Trophoblast cell (in vitro differentiated cells and primary cell): Measurements from ENCODE around the gene KIFAP3.
A peak's percentile ranks its signal among the peaks of the same experiment; 100 is the strongest.

Experiments
- DNase-seq, 2 donors: peaks; one replicate each; pipeline ENCODE4 v3.0.0-alpha.2; 2016
- H2AFZ ChIP-seq: 2 replicates; pipeline ENCODE4 v1.6.1; 2013; ENCODE audit warnings: low read length, moderate library complexity, mild to moderate bottlenecking; ENCODE audit not compliant: insufficient read depth, poor library complexity
- H2AK5ac ChIP-seq: 2 replicates; pipeline ENCODE4 v1.6.1; 2013; ENCODE audit warnings: mild to moderate bottlenecking, low read length
- H2BK120ac ChIP-seq: 2 replicates; pipeline ENCODE4 v1.6.1; 2013; ENCODE audit warnings: low read length, mild to moderate bottlenecking, moderate library complexity; ENCODE audit not compliant: insufficient read depth, poor library complexity
- H2BK12ac ChIP-seq: 2 replicates; pipeline ENCODE4 v1.6.1; 2013; ENCODE audit warnings: mild to moderate bottlenecking, low read length, moderate library complexity
- H2BK5ac ChIP-seq: 2 replicates; pipeline ENCODE4 v1.6.1; 2013; ENCODE audit warnings: low read length, low read depth, moderate library complexity, mild to moderate bottlenecking; ENCODE audit not compliant: poor library complexity
- H3K14ac ChIP-seq: 2 replicates; pipeline ENCODE4 v1.6.1; 2013; ENCODE audit warnings: mild to moderate bottlenecking, low read length
- H3K18ac ChIP-seq: 2 replicates; pipeline ENCODE4 v1.6.1; 2013; ENCODE audit warnings: mild to moderate bottlenecking, low read length
- H3K23ac ChIP-seq: 2 replicates; pipeline ENCODE4 v1.6.1; 2013; ENCODE audit warnings: low read length
- H3K27ac ChIP-seq: 2 replicates; pipeline ENCODE4 v1.5.1; 2013; ENCODE audit warnings: low read depth, mild to moderate bottlenecking, inconsistent platforms, low read length, moderate library complexity
- H3K27me3 ChIP-seq: 2 replicates; pipeline ENCODE4 v1.6.1; 2013; ENCODE audit warnings: inconsistent platforms, mild to moderate bottlenecking, low read length, moderate library complexity; ENCODE audit not compliant: insufficient read depth
- H3K36me3 ChIP-seq, 2 experiments: 1 replicate in 1 of 2; 2 replicates in 1 of 2; pipeline ENCODE4 v1.6.1; 2013; ENCODE audit warnings: low read length in 2 of 2, mild to moderate bottlenecking in 2 of 2, moderate library complexity in 1 of 2; ENCODE audit not compliant: insufficient read depth in 2 of 2, control insufficient read depth in 1 of 2
- H3K4ac ChIP-seq: 2 replicates; pipeline ENCODE4 v1.6.1; 2013; ENCODE audit warnings: low read depth, mild to moderate bottlenecking, low read length, moderate library complexity
- H3K4me1 ChIP-seq, 2 experiments: 1 replicate in 1 of 2; 2 replicates in 1 of 2; pipeline ENCODE4 v1.6.1; 2013; ENCODE audit warnings: low read length in 2 of 2, mild to moderate bottlenecking in 2 of 2, moderate library complexity in 1 of 2; ENCODE audit not compliant: insufficient read depth in 2 of 2, control insufficient read depth in 1 of 2
- H3K4me2 ChIP-seq: 2 replicates; pipeline ENCODE4 v1.6.1; 2013; ENCODE audit warnings: inconsistent platforms, mild to moderate bottlenecking, low read length, moderate library complexity
- H3K4me3 ChIP-seq: 2 replicates; pipeline ENCODE4 v1.5.1; 2013; ENCODE audit warnings: mild to moderate bottlenecking, low read depth, low read length, inconsistent platforms
- H3K79me1 ChIP-seq: one replicate; pipeline ENCODE4 v1.6.1; 2013; ENCODE audit warnings: low read length
- H3K79me2 ChIP-seq: 2 replicates; pipeline ENCODE4 v1.6.1; 2013; ENCODE audit warnings: low read length, mild to moderate bottlenecking; ENCODE audit not compliant: control insufficient read depth, insufficient read depth, poor library complexity
- H3K9ac ChIP-seq: 2 replicates; pipeline ENCODE4 v1.6.1; 2013; ENCODE audit warnings: mild to moderate bottlenecking, low read length
- H3K9me3 ChIP-seq: 2 replicates; pipeline ENCODE4 v1.6.1; 2013; ENCODE audit warnings: low read depth, mild to moderate bottlenecking, control low read depth, inconsistent platforms, low read length; ENCODE audit not compliant: insufficient read depth
- H4K12ac ChIP-seq: 2 replicates; pipeline ENCODE4 v1.6.1; 2013; ENCODE audit warnings: low read depth, mild to moderate bottlenecking, low read length, moderate library complexity
- H4K8ac ChIP-seq: 2 replicates; pipeline ENCODE4 v1.6.1; 2013; ENCODE audit warnings: low read depth, mild to moderate bottlenecking, low read length, moderate library complexity
- H4K91ac ChIP-seq: one replicate; pipeline ENCODE4 v1.6.1; 2013; ENCODE audit warnings: low read depth, mild to moderate bottlenecking, low read length, moderate library complexity
- WGBS: extraction: QIAGEN DNeasy Blood & Tissue Kit; methylation state at CpG from one replicate; pipeline ENCODE4 v1.1.7; 2013; ENCODE audit warnings: missing lambda C conversion rate; ENCODE audit not compliant: insufficient read length, insufficient coverage; ENCODE audit errors: extremely low coverage; 5-methylcytosine and 5-hydroxymethylcytosine counted together

Gene KIFAP3

DNA sequence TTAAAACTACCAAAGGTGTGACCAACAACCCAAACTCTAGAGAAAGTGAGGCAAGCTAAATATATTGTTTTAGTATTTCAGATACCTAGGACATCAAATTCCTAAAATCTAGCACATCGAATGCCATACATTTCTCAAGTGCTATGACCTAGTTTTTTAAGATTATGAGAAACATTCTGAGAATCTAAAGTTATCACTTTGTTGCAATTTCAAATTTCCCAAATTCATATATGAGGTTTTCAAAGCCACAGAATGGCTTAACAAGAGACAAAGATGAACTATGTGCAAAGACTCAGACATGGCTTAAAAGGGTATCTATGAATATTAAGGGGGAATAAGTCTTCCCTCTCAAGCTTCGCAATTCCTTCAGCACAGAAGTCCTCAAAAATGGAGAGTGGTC, 187.6 kb downstream of the KIFAP3 start:
- peaks cover 17 to 25% of the 10 kb centered on the region in 2 experiments for H3K36me3 ChIP-seq

DNA sequence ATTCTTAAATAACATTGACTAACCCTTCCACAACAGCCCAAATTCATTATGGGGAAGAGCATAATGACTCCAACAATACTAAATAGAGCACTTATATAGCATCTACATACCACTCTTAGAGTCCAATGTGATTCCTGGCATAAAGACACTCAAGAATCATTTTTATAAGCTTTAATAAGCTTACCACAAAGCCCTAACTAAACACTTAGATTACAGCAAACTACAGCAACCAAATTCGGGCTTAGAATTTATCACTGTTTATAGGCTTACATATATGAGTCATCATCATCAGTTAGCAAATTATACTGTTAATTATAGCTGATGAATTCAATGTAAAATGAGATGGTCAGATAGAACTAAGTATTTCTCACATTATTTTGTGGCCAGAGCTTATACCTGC, 188.1 kb downstream of the KIFAP3 start:
- H3K4ac ChIP-seq = no peak overlapping the region
- no peaks in the 10 kb centered on the region for H3K27me3 ChIP-seq
- no peak overlapping the region for H4K8ac ChIP-seq
- no peak overlapping the region for H3K18ac ChIP-seq
- no peak overlapping the region for H2BK120ac ChIP-seq
- no peak overlapping the region for H4K12ac ChIP-seq
- no peak overlapping the region for H2AK5ac ChIP-seq
- H2BK12ac ChIP-seq = no peak overlapping the region
- no peak overlapping the region for H2BK5ac ChIP-seq
- peaks cover 5% of the 10 kb centered on the region in 2 experiments for H3K4me1 ChIP-seq
- no peak overlapping the region for H4K91ac ChIP-seq
- no peaks in the 10 kb centered on the region for H3K9me3 ChIP-seq
- H3K23ac ChIP-seq = no peak overlapping the region
- H3K27ac ChIP-seq = no peak overlapping the region
- peaks cover 19 to 30% of the 10 kb centered on the region in 2 experiments for H3K36me3 ChIP-seq
- no peak overlapping the region for H2AFZ ChIP-seq
- no peak overlapping the region for H3K4me3 ChIP-seq
- no peak for DNase-seq
- H3K79me2 ChIP-seq = peaks cover 2% of the 10 kb centered on the region
- no peak overlapping the region for H3K4me2 ChIP-seq
- peaks cover 6% of the 10 kb centered on the region for H3K79me1 ChIP-seq
- H3K9ac ChIP-seq = no peak overlapping the region
- WGBS = no CpG with 5 or more reads among the region's 1 CpG
- H3K14ac ChIP-seq = no peak overlapping the region

More for the DNA sequence above, 187.6 kb downstream of the KIFAP3 start:
- no peak overlapping the region for H2AFZ ChIP-seq
- H4K91ac ChIP-seq = no peak overlapping the region
- H3K27ac ChIP-seq = no peak overlapping the region
- no peak overlapping the region for H4K8ac ChIP-seq
- DNase-seq = peak in 1 of 2 donors; percentile 29
- H3K4me1 ChIP-seq = peaks cover 5% of the 10 kb centered on the region in 2 experiments
- H2BK12ac ChIP-seq = no peak overlapping the region
- no peak overlapping the region for H3K4me3 ChIP-seq
- no peak overlapping the region for H3K4ac ChIP-seq
- H3K9me3 ChIP-seq = no peaks in the 10 kb centered on the region
- H3K4me2 ChIP-seq = no peak overlapping the region
- H3K14ac ChIP-seq = no peak overlapping the region
- H2BK5ac ChIP-seq = no peak overlapping the region
- no peak overlapping the region for H3K9ac ChIP-seq
- no peaks in the 10 kb centered on the region for H3K27me3 ChIP-seq
- no CpG with 5 or more reads among the region's 2 CpGs for WGBS
- H3K18ac ChIP-seq = no peak overlapping the region
- no peak overlapping the region for H2BK120ac ChIP-seq
- peaks cover 8% of the 10 kb centered on the region for H3K79me1 ChIP-seq
- no peak overlapping the region for H4K12ac ChIP-seq
- H3K23ac ChIP-seq = no peak overlapping the region
- peaks cover 2% of the 10 kb centered on the region for H3K79me2 ChIP-seq
- no peak overlapping the region for H2AK5ac ChIP-seq

DNA sequence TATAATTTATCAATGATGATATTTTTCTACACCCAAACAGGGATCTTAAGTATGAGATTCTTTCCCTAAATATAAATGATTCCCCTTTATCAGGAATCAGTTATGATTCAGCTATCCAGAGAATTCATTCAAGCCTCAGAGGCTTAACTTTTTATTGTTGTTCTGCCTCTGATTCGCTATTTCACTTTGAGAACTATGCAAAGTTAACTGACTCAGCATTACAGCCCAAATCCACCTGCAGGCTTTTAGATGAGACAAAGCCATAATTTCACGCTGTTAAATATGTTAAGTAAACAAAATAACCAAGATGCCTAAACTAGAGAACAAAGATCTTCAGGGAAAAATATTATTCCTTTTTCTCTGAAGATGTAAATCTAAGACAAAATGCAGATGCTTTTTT, 189.3 kb downstream of the KIFAP3 start:
- no peak overlapping the region for H3K27ac ChIP-seq
- no peak overlapping the region for H4K8ac ChIP-seq
- no peak overlapping the region for H3K9ac ChIP-seq
- no peaks in the 10 kb centered on the region for H3K27me3 ChIP-seq
- no peak overlapping the region for H3K4ac ChIP-seq
- no peak overlapping the region for H4K91ac ChIP-seq
- peaks cover 2% of the 10 kb centered on the region for H3K79me2 ChIP-seq
- H4K12ac ChIP-seq = no peak overlapping the region
- H2AK5ac ChIP-seq = no peak overlapping the region
- peaks cover 3% of the 10 kb centered on the region for H3K79me1 ChIP-seq
- no peak overlapping the region for H3K14ac ChIP-seq
- no peak overlapping the region for H3K18ac ChIP-seq
- H3K4me3 ChIP-seq = no peak overlapping the region
- no peak overlapping the region for H2BK12ac ChIP-seq
- H2BK120ac ChIP-seq = no peak overlapping the region
- no peak for DNase-seq
- H3K36me3 ChIP-seq = peaks cover 21 to 30% of the 10 kb centered on the region in 2 experiments
- WGBS = no CpG with 5 or more reads among the region's 2 CpGs
- no peak overlapping the region for H3K23ac ChIP-seq
- H2BK5ac ChIP-seq = no peak overlapping the region
- H3K4me1 ChIP-seq = peaks cover 0 to 2% of the 10 kb centered on the region in 2 experiments
- no peaks in the 10 kb centered on the region for H3K9me3 ChIP-seq
- H2AFZ ChIP-seq = no peak overlapping the region
- H3K4me2 ChIP-seq = no peak overlapping the region

DNA sequence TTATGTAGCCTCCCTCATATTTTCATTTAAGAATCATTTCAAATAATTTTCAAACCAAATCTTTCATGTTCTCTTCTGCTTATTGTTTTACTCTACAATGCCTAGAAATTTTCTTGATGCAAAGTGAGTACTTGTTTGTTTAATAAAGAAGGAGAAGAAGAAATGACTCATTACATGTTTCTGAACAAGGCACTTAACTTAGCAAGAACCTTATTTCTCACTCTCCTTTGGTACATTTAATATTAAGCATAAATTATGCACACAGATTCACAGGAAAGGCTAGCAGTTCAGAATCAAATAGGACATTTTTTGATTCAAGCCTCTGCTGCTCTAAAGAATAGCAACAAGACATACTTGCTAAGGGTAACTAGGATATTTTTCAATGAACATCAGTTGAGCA, 189.9 kb downstream of the KIFAP3 start:
- no peak overlapping the region for H2BK5ac ChIP-seq
- H4K8ac ChIP-seq = no peak overlapping the region
- H2BK12ac ChIP-seq = no peak overlapping the region
- no peaks in the 10 kb centered on the region for H3K9me3 ChIP-seq
- no peak overlapping the region for H3K27ac ChIP-seq
- no peak overlapping the region for H3K23ac ChIP-seq
- no peak overlapping the region for H3K18ac ChIP-seq
- no peaks in the 10 kb centered on the region for H3K4me1 ChIP-seq
- H2AK5ac ChIP-seq = no peak overlapping the region
- H2AFZ ChIP-seq = no peak overlapping the region
- no peak overlapping the region for H3K4ac ChIP-seq
- no peak overlapping the region for H3K9ac ChIP-seq
- H3K4me2 ChIP-seq = no peak overlapping the region
- H4K91ac ChIP-seq = no peak overlapping the region
- no peaks in the 10 kb centered on the region for H3K27me3 ChIP-seq
- no peak for DNase-seq
- no peak overlapping the region for H3K4me3 ChIP-seq
- H3K79me2 ChIP-seq = no peaks in the 10 kb centered on the region
- no peaks in the 10 kb centered on the region for H3K79me1 ChIP-seq
- no peak overlapping the region for H4K12ac ChIP-seq
- no peak overlapping the region for H3K14ac ChIP-seq
- H2BK120ac ChIP-seq = no peak overlapping the region
- H3K36me3 ChIP-seq = peaks cover 21 to 28% of the 10 kb centered on the region in 2 experiments
